ENCODE results near the gene MPV17. TPM values are rescaled to one million over a fixed set of nuclear protein-coding genes. Genes with fewer than 3 reads are reported as not detected.
A peak's percentile ranks its signal among the peaks of the same experiment; 100 is the strongest.

The MPV17 gene
- total and polyA plus RNA-seq, 2 of the 13 experiments (the other 11 are each of a cell fraction or from before 2014, with no cell fraction given), result 48.9 to 129 TPM

DNA sequence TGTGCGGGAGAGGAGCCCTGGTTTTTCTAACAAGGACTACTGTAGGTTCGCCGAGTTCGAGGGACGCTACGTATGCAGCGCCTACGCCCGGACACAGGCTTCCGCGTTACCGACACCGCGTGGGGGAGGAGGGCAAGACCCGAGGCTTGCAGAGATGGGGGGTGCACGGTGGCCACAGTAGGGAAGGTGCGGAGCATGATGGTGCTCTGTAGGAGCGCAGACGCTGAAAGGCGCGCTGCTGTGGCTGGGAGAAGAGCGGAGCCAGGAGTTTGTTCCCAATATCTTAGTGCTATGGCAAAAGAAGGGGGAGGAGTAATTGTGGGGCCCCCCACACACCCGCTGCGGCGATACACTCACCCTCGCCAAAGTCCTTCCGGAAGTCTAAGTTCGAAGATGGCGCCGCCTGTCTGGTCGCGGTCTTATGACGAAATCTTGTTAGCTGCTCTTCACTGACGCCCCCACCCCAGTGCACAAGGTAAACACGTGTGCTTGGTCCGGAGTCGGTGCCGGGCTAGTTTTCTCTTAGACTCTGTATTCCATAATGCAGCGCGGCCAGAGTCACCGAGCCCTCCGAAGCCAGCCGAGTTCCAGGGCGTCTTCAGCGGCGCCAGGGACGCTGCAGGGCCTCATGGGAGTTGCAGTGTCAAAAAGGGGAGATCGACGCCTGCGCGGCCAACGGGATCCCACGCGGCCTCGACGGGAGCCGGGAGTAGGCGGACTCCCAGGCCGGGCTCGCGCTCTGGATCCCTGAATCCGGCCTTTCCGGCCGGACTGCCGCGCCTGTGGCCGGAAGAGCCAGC, 33.7 kb upstream of the MPV17 start, which contains the start of gene GTF3C2 (continued):
- TF ChIP-seq MAZ (IDR thresholded peaks at IDR 0.05; ENCODE audit: borderline replicate concordance, low read depth, low read length) (peak; percentile 99), MAZ (CRISPR knock-in tag; IDR thresholded peaks at IDR 0.05; ENCODE audit: low read depth) (peak; percentile 98), MIER3 (CRISPR knock-in tag; IDR thresholded peaks at IDR 0.05; ENCODE audit: borderline replicate concordance) (peak; percentile 21; the same call in 1 of the 2 replicates), GLI4 (CRISPR knock-in tag; IDR thresholded peaks at IDR 0.05; ENCODE audit: borderline replicate concordance) (0 out of 2 replicates have a peak, but pooled peaks have one; percentile 13), RXRA (CRISPR knock-in tag; IDR thresholded peaks at IDR 0.05) (peak; percentile 66; the same call in 1 of the 2 replicates), ISX (CRISPR knock-in tag; conservative IDR thresholded peaks at IDR 0.05) (no peak), FOXO1 (CRISPR knock-in tag; IDR thresholded peaks at IDR 0.05) (no peak; the same call in none of the 2 replicates), ZFP37 (CRISPR knock-in tag; IDR thresholded peaks at IDR 0.05; ENCODE audit: borderline replicate concordance) (no peak; the same call in 1 of the 2 replicates), ZZZ3 (CRISPR knock-in tag; IDR thresholded peaks at IDR 0.05; ENCODE audit: borderline replicate concordance) (peak; percentile 78; the same call in 1 of the 2 replicates), ZMAT3 (CRISPR knock-in tag; conservative IDR thresholded peaks at IDR 0.05) (peak; percentile 69), ZNF562 (CRISPR knock-in tag; IDR thresholded peaks at IDR 0.05; ENCODE audit: borderline replicate concordance) (no peak), EHMT2 (IDR thresholded peaks at IDR 0.05; ENCODE audit: borderline replicate concordance, low read depth, low read length) (no peak), NFRKB (IDR thresholded peaks at IDR 0.05) (peak; percentile 87), NPAS2 (CRISPR knock-in tag; IDR thresholded peaks at IDR 0.05; ENCODE audit: borderline replicate concordance) (no peak), GABPA (IDR thresholded peaks at IDR 0.05; ENCODE audit: low read depth, low read length) (peak; percentile 57), GABPA (CRISPR knock-in tag; IDR thresholded peaks at IDR 0.05; ENCODE audit: low read depth) (peak; percentile 90), ZNF333 (CRISPR knock-in tag; IDR thresholded peaks at IDR 0.05; ENCODE audit: borderline replicate concordance) (peak; percentile 89)
- TF ChIP-seq, protein P1, sequence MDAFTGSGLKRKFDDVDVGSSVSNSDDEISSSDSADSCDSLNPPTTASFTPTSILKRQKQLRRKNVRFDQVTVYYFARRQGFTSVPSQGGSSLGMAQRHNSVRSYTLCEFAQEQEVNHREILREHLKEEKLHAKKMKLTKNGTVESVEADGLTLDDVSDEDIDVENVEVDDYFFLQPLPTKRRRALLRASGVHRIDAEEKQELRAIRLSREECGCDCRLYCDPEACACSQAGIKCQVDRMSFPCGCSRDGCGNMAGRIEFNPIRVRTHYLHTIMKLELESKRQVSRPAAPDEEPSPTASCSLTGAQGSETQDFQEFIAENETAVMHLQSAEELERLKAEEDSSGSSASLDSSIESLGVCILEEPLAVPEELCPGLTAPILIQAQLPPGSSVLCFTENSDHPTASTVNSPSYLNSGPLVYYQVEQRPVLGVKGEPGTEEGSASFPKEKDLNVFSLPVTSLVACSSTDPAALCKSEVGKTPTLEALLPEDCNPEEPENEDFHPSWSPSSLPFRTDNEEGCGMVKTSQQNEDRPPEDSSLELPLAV (CRISPR knock-in tag; conservative IDR thresholded peaks at IDR 0.05; ENCODE audit: low read depth), result no peak
- TF ChIP-seq, protein P2, sequence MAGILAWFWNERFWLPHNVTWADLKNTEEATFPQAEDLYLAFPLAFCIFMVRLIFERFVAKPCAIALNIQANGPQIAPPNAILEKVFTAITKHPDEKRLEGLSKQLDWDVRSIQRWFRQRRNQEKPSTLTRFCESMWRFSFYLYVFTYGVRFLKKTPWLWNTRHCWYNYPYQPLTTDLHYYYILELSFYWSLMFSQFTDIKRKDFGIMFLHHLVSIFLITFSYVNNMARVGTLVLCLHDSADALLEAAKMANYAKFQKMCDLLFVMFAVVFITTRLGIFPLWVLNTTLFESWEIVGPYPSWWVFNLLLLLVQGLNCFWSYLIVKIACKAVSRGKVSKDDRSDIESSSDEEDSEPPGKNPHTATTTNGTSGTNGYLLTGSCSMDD (CRISPR knock-in tag; IDR thresholded peaks at IDR 0.05), result no peak
- TF ChIP-seq, protein P3, sequence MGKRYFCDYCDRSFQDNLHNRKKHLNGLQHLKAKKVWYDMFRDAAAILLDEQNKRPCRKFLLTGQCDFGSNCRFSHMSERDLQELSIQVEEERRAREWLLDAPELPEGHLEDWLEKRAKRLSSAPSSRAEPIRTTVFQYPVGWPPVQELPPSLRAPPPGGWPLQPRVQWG (CRISPR knock-in tag; IDR thresholded peaks at IDR 0.05; ENCODE audit: borderline replicate concordance, low read depth), result no peak
- TF ChIP-seq, protein P4, sequence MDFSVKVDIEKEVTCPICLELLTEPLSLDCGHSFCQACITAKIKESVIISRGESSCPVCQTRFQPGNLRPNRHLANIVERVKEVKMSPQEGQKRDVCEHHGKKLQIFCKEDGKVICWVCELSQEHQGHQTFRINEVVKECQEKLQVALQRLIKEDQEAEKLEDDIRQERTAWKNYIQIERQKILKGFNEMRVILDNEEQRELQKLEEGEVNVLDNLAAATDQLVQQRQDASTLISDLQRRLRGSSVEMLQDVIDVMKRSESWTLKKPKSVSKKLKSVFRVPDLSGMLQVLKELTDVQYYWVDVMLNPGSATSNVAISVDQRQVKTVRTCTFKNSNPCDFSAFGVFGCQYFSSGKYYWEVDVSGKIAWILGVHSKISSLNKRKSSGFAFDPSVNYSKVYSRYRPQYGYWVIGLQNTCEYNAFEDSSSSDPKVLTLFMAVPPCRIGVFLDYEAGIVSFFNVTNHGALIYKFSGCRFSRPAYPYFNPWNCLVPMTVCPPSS (IDR thresholded peaks at IDR 0.05), result no peak

Data from HepG2 (cell line).